Measurements from ENCODE around the gene RAB3GAP2.

GRCh38 chr1:220121791-220122530, 150.3 kb downstream of the RAB3GAP2 start:
- TF ChIP-seq EZH2 (IDR thresholded peaks at IDR 0.05) (no peak), FOXP2 (optimal IDR thresholded peaks at IDR 0.05; ENCODE audit: control extremely low read depth, extremely low read length, insufficient read depth) (no peak)

Measured in SK-N-MC (cell line).